GM19395 (cell line): Measurements from ENCODE around the gene VTA1.
A peak's percentile ranks its signal among the peaks of the same experiment; 100 is the strongest.
"Not testable (repeated sequence)": the region's sequence is repeated elsewhere in the genome, so short reads cannot be mapped to it uniquely, and the experiment has no call there.

Experiments used
- ATAC-seq: cut with Tn5 transposase; IDR thresholded peaks from one replicate; pipeline ENCODE4 v1.9.1; 2021; ENCODE audit warnings: mild to moderate bottlenecking, moderate library complexity; ENCODE audit not compliant: unreplicated experiment

Gene VTA1

GRCh38 chr6:142223938-142224337 is 76.9 kb downstream of the VTA1 start:
- no peak for ATAC-seq

GRCh38 chr6:142225115-142225514 is 78.1 kb downstream of the VTA1 start:
- no peak for ATAC-seq

GRCh38 chr6:142225552-142225951 is 78.5 kb downstream of the VTA1 start:
- no peak for ATAC-seq

- ATAC-seq, result no peak
These were observed 79.7 kb downstream of the VTA1 start for GRCh38 chr6:142226731-142227130.

- ATAC-seq, result not testable (repeated sequence)
These were observed 82.6 kb downstream of the VTA1 start for GRCh38 chr6:142229518-142230270.

GRCh38 chr6:142232206-142233044 is 85.4 kb downstream of the VTA1 start:
- peak; percentile 82 for ATAC-seq

GRCh38 chr6:142233945-142234682 is 87.1 kb downstream of the VTA1 start:
- no peak for ATAC-seq

GRCh38 chr6:142235272-142235671 is 88.2 kb downstream of the VTA1 start:
- ATAC-seq, result no peak

GRCh38 chr6:142235791-142236190 is 88.7 kb downstream of the VTA1 start:
- no peak for ATAC-seq

GRCh38 chr6:142236691-142237090 is 89.6 kb downstream of the VTA1 start:
- ATAC-seq, result no peak

- ATAC-seq, result no peak
These were observed 91.8 kb downstream of the VTA1 start for GRCh38 chr6:142238881-142239280.

GRCh38 chr6:142240179-142240578 is 93.1 kb downstream of the VTA1 start:
- ATAC-seq, result no peak

GRCh38 chr6:142241061-142241460 is 94.0 kb downstream of the VTA1 start:
- ATAC-seq, result no peak

GRCh38 chr6:142242269-142242668 is 95.2 kb downstream of the VTA1 start:
- no peak for ATAC-seq

- peak; percentile 66 for ATAC-seq
These were observed 99.9 kb downstream of the VTA1 start for GRCh38 chr6:142246960-142247359.

GRCh38 chr6:142249266-142249665 is 102.2 kb downstream of the VTA1 start:
- no peak for ATAC-seq

GRCh38 chr6:142251930-142252445 is 104.9 kb downstream of the VTA1 start:
- no peak for ATAC-seq

- no peak for ATAC-seq
These were observed 107.5 kb downstream of the VTA1 start for GRCh38 chr6:142254513-142254912.

GRCh38 chr6:142255785-142256184 is 108.7 kb downstream of the VTA1 start:
- no peak for ATAC-seq

GRCh38 chr6:142258305-142258704 is 111.2 kb downstream of the VTA1 start:
- ATAC-seq, result no peak

- no peak for ATAC-seq
These were observed 111.7 kb downstream of the VTA1 start for GRCh38 chr6:142258757-142259156.
